Trophoblast cell (in vitro differentiated cells and primary cell): Measurements from ENCODE around the gene NR1D1.

ENCODE experiments used
- DNase-seq, 2 donors: peaks; one replicate each; pipeline ENCODE4 v3.0.0-alpha.2; 2016
- H2AFZ ChIP-seq: 2 replicates; pipeline ENCODE4 v1.6.1; 2013; ENCODE audit warnings: low read length, moderate library complexity, mild to moderate bottlenecking; ENCODE audit not compliant: insufficient read depth, poor library complexity
- H2AK5ac ChIP-seq: 2 replicates; pipeline ENCODE4 v1.6.1; 2013; ENCODE audit warnings: mild to moderate bottlenecking, low read length
- H2BK120ac ChIP-seq: 2 replicates; pipeline ENCODE4 v1.6.1; 2013; ENCODE audit warnings: low read length, mild to moderate bottlenecking, moderate library complexity; ENCODE audit not compliant: insufficient read depth, poor library complexity
- H2BK12ac ChIP-seq: 2 replicates; pipeline ENCODE4 v1.6.1; 2013; ENCODE audit warnings: mild to moderate bottlenecking, low read length, moderate library complexity
- H2BK5ac ChIP-seq: 2 replicates; pipeline ENCODE4 v1.6.1; 2013; ENCODE audit warnings: low read length, low read depth, moderate library complexity, mild to moderate bottlenecking; ENCODE audit not compliant: poor library complexity
- H3K14ac ChIP-seq: 2 replicates; pipeline ENCODE4 v1.6.1; 2013; ENCODE audit warnings: mild to moderate bottlenecking, low read length
- H3K18ac ChIP-seq: 2 replicates; pipeline ENCODE4 v1.6.1; 2013; ENCODE audit warnings: mild to moderate bottlenecking, low read length
- H3K23ac ChIP-seq: 2 replicates; pipeline ENCODE4 v1.6.1; 2013; ENCODE audit warnings: low read length
- H3K27ac ChIP-seq: 2 replicates; pipeline ENCODE4 v1.5.1; 2013; ENCODE audit warnings: low read depth, mild to moderate bottlenecking, inconsistent platforms, low read length, moderate library complexity
- H3K27me3 ChIP-seq: 2 replicates; pipeline ENCODE4 v1.6.1; 2013; ENCODE audit warnings: inconsistent platforms, mild to moderate bottlenecking, low read length, moderate library complexity; ENCODE audit not compliant: insufficient read depth
- H3K36me3 ChIP-seq, 2 experiments: 1 replicate in 1 of 2; 2 replicates in 1 of 2; pipeline ENCODE4 v1.6.1; 2013; ENCODE audit warnings: low read length in 2 of 2, mild to moderate bottlenecking in 2 of 2, moderate library complexity in 1 of 2; ENCODE audit not compliant: insufficient read depth in 2 of 2, control insufficient read depth in 1 of 2
- H3K4ac ChIP-seq: 2 replicates; pipeline ENCODE4 v1.6.1; 2013; ENCODE audit warnings: low read depth, mild to moderate bottlenecking, low read length, moderate library complexity
- H3K4me1 ChIP-seq, 2 experiments: 1 replicate in 1 of 2; 2 replicates in 1 of 2; pipeline ENCODE4 v1.6.1; 2013; ENCODE audit warnings: low read length in 2 of 2, mild to moderate bottlenecking in 2 of 2, moderate library complexity in 1 of 2; ENCODE audit not compliant: insufficient read depth in 2 of 2, control insufficient read depth in 1 of 2
- H3K4me2 ChIP-seq: 2 replicates; pipeline ENCODE4 v1.6.1; 2013; ENCODE audit warnings: inconsistent platforms, mild to moderate bottlenecking, low read length, moderate library complexity
- H3K4me3 ChIP-seq: 2 replicates; pipeline ENCODE4 v1.5.1; 2013; ENCODE audit warnings: mild to moderate bottlenecking, low read depth, low read length, inconsistent platforms
- H3K79me1 ChIP-seq: one replicate; pipeline ENCODE4 v1.6.1; 2013; ENCODE audit warnings: low read length
- H3K79me2 ChIP-seq: 2 replicates; pipeline ENCODE4 v1.6.1; 2013; ENCODE audit warnings: low read length, mild to moderate bottlenecking; ENCODE audit not compliant: control insufficient read depth, insufficient read depth, poor library complexity
- H3K9ac ChIP-seq: 2 replicates; pipeline ENCODE4 v1.6.1; 2013; ENCODE audit warnings: mild to moderate bottlenecking, low read length
- H3K9me3 ChIP-seq: 2 replicates; pipeline ENCODE4 v1.6.1; 2013; ENCODE audit warnings: low read depth, mild to moderate bottlenecking, control low read depth, inconsistent platforms, low read length; ENCODE audit not compliant: insufficient read depth
- H4K12ac ChIP-seq: 2 replicates; pipeline ENCODE4 v1.6.1; 2013; ENCODE audit warnings: low read depth, mild to moderate bottlenecking, low read length, moderate library complexity
- H4K8ac ChIP-seq: 2 replicates; pipeline ENCODE4 v1.6.1; 2013; ENCODE audit warnings: low read depth, mild to moderate bottlenecking, low read length, moderate library complexity
- H4K91ac ChIP-seq: one replicate; pipeline ENCODE4 v1.6.1; 2013; ENCODE audit warnings: low read depth, mild to moderate bottlenecking, low read length, moderate library complexity
- WGBS: extraction: QIAGEN DNeasy Blood & Tissue Kit; methylation state at CpG from one replicate; pipeline ENCODE4 v1.1.7; 2013; ENCODE audit warnings: missing lambda C conversion rate; ENCODE audit not compliant: insufficient read length, insufficient coverage; ENCODE audit errors: extremely low coverage; 5-methylcytosine and 5-hydroxymethylcytosine counted together

Gene NR1D1

DNA sequence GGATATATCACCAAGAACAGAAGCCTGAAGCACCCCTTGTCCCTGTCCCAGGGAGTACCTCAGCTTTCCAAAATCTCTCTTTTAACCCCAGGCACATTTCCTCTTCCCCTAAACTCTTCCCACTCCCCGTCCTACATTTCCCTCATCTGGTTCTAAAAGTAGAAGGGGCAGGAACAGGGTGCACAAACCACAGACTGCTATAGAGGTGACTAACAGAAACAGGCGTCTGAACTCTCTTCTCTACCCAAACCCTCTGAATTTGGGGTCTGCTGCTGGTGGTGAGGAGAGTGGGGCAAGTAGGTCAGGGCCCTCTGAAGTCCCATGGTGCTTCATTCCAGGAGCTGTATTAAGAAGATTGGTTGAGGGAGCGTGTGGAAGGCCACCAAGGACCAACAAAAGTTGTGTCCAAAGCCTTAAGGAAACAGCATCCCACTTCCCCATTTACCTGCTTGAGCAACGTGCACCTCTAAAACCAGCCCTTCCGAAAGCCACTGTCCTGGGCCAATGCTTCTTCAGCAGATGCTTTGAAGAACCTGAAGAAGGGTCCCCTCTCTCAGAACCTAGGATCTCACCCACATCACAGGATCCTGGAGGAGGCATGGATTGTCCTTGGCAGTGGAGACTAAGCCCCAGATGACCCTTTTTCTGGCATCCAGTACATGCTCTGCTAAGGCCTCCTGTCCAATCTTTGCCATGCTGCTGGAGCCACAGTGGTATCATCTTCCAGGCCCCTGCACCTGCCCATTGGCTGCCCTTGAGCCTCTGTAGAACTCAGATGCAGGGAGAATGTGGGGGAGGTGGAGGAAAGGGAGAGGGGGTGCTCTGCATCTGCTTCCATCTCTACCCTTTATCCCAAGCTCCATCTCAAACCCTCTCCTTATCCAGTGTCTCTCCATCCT is 5.7 kb upstream of the NR1D1 start:
- H3K18ac ChIP-seq, result no peak overlapping the region
- WGBS, result 100% methylated on average over 1 of the region's 5 CpGs
- no peak overlapping the region for H2BK120ac ChIP-seq
- no peak overlapping the region for H4K12ac ChIP-seq
- H3K4ac ChIP-seq, result no peak overlapping the region
- H3K4me2 ChIP-seq, result no peak overlapping the region
- no peak overlapping the region for H3K9ac ChIP-seq
- H3K27me3 ChIP-seq, result no peaks in the 10 kb centered on the region
- H2AFZ ChIP-seq, result no peak overlapping the region
- H2AK5ac ChIP-seq, result no peak overlapping the region
- no peak overlapping the region for H4K8ac ChIP-seq
- no peak for DNase-seq
- no peak overlapping the region for H2BK5ac ChIP-seq
- no peak overlapping the region for H3K14ac ChIP-seq
- H3K79me1 ChIP-seq, result peaks cover 7% of the 10 kb centered on the region
- no peak overlapping the region for H3K27ac ChIP-seq
- H3K9me3 ChIP-seq, result peaks cover 2% of the 10 kb centered on the region
- H3K4me3 ChIP-seq, result no peak overlapping the region
- no peak overlapping the region for H4K91ac ChIP-seq
- H3K79me2 ChIP-seq, result no peaks in the 10 kb centered on the region
- no peak overlapping the region for H3K23ac ChIP-seq
- no peak overlapping the region for H2BK12ac ChIP-seq
- no peaks in the 10 kb centered on the region for H3K36me3 ChIP-seq
- peaks cover 13 to 21% of the 10 kb centered on the region in 2 experiments for H3K4me1 ChIP-seq

GRCh38 chr17:40104594-40105486 is 4.5 kb upstream of the NR1D1 start:
- no peak overlapping the region for H2BK5ac ChIP-seq
- H3K79me1 ChIP-seq, result peaks cover 13% of the 10 kb centered on the region
- WGBS, result no CpG with 5 or more reads among the region's 3 CpGs
- H3K9me3 ChIP-seq, result peaks cover 2% of the 10 kb centered on the region
- DNase-seq, result no peak
- no peaks in the 10 kb centered on the region for H3K79me2 ChIP-seq
- no peak overlapping the region for H2AFZ ChIP-seq
- H3K4me1 ChIP-seq, result peaks cover 11 to 24% of the 10 kb centered on the region in 2 experiments
- no peak overlapping the region for H2BK12ac ChIP-seq
- no peak overlapping the region for H3K23ac ChIP-seq
- no peak overlapping the region for H3K4me2 ChIP-seq
- H2BK120ac ChIP-seq, result no peak overlapping the region
- no peaks in the 10 kb centered on the region for H3K36me3 ChIP-seq
- H3K14ac ChIP-seq, result no peak overlapping the region
- no peak overlapping the region for H2AK5ac ChIP-seq
- H4K91ac ChIP-seq, result no peak overlapping the region
- no peak overlapping the region for H3K9ac ChIP-seq
- H4K12ac ChIP-seq, result no peak overlapping the region
- no peak overlapping the region for H3K4me3 ChIP-seq
- H4K8ac ChIP-seq, result no peak overlapping the region
- H3K4ac ChIP-seq, result no peak overlapping the region
- no peak overlapping the region for H3K27ac ChIP-seq
- no peak overlapping the region for H3K18ac ChIP-seq
- H3K27me3 ChIP-seq, result no peaks in the 10 kb centered on the region

GRCh38 chr17:40103688-40104087 is 3.3 kb upstream of the NR1D1 start:
- Histone ChIP-seq H3K23ac (no peak overlapping the region), H3K18ac (no peak overlapping the region), H3K27me3 (no peaks in the 10 kb centered on the region), H3K79me2 (no peaks in the 10 kb centered on the region), H3K14ac (no peak overlapping the region), H4K8ac (no peak overlapping the region), H3K36me3 (no peaks in the 10 kb centered on the region), H4K12ac (no peak overlapping the region), H2BK5ac (no peak overlapping the region), H2AFZ (no peak overlapping the region), H3K27ac (no peak overlapping the region), H2BK12ac (no peak overlapping the region), H3K4me2 (no peak overlapping the region), H2BK120ac (no peak overlapping the region), H4K91ac (no peak overlapping the region), H3K9me3 (peaks cover 2% of the 10 kb centered on the region), H2AK5ac (no peak overlapping the region), H3K4me3 (no peak overlapping the region), H3K4me1 (peaks cover 21 to 35% of the 10 kb centered on the region in 2 experiments), H3K4ac (no peak overlapping the region), H3K9ac (no peak overlapping the region), H3K79me1 (peaks cover 15% of the 10 kb centered on the region)
- DNase-seq, result no peak
- WGBS, result no CpG with 5 or more reads among the region's 2 CpGs

- no CpG with 5 or more reads among the region's 3 CpGs for WGBS
- no peaks in the 10 kb centered on the region for H3K27me3 ChIP-seq
Observed at GRCh38 chr17:40103071-40103661, 2.8 kb upstream of the NR1D1 start.

More at GRCh38 chr17:40103071-40103661, 2.8 kb upstream of the NR1D1 start:
- Histone ChIP-seq H3K36me3 (no peaks in the 10 kb centered on the region), H3K4me1 (peaks cover 24 to 38% of the 10 kb centered on the region in 2 experiments), H3K9ac (no peak overlapping the region), H3K4me2 (no peak overlapping the region), H3K4ac (no peak overlapping the region), H2BK12ac (no peak overlapping the region), H3K9me3 (peaks cover 2% of the 10 kb centered on the region), H4K91ac (no peak overlapping the region), H2AK5ac (peak overlapping the region; percentile 26), H2BK5ac (no peak overlapping the region), H3K18ac (no peak overlapping the region), H3K23ac (no peak overlapping the region), H3K79me2 (no peaks in the 10 kb centered on the region), H3K14ac (no peak overlapping the region), H3K4me3 (no peak overlapping the region), H4K12ac (no peak overlapping the region), H3K27ac (no peak overlapping the region), H3K79me1 (peaks cover 16% of the 10 kb centered on the region), H2AFZ (no peak overlapping the region), H2BK120ac (no peak overlapping the region), H4K8ac (no peak overlapping the region)
- DNase-seq, result no peak
